ENCODE data around the gene TUSC1. TPM values are rescaled to one million over a fixed set of nuclear protein-coding genes. Genes with fewer than 3 reads are reported as not detected.
A peak's percentile ranks its signal among the peaks of the same experiment; 100 is the strongest.

The TUSC1 gene
- total RNA-seq (2016; rRNA removed; fragmentation: Illumina TruSeq; extraction: Trizol), result not detected in 2 replicates
- total RNA-seq (2016; cell fraction: cytosol; rRNA removed; fragmentation: Illumina TruSeq; extraction: Trizol; ENCODE audit: low read depth), result not detected in 2 replicates
- total RNA-seq (2016; cell fraction: insoluble cytoplasmic fraction; rRNA removed; fragmentation: Illumina TruSeq; extraction: Trizol), result not detected in 2 replicates
- not detected in 2 replicates for total RNA-seq (2016; cell fraction: membrane; rRNA removed; fragmentation: Illumina TruSeq; extraction: Trizol)
- total RNA-seq (2016; cell fraction: nucleus; rRNA removed; fragmentation: Illumina TruSeq; extraction: Trizol), result not detected in 2 replicates
- polyA plus RNA-seq (2011; rRNA removed), result not detected in 2 replicates
- not detected in 2 replicates for polyA plus RNA-seq (2011; cell fraction: cytosol; rRNA removed)
- polyA plus RNA-seq (2011; cell fraction: nucleus; rRNA removed), result not detected in 2 replicates
- polyA plus RNA-seq (2012), result not detected in 2 replicates
- not detected in 2 replicates for polyA plus RNA-seq (2016; cell fraction: cytosol; fragmentation: Illumina TruSeq; extraction: Trizol; ENCODE audit: low read depth)
- polyA plus RNA-seq (2016; cell fraction: insoluble cytoplasmic fraction; fragmentation: Illumina TruSeq; extraction: Trizol; ENCODE audit: low read depth), result not detected in 2 replicates
- polyA plus RNA-seq (2016; cell fraction: membrane; fragmentation: Illumina TruSeq; extraction: Trizol; ENCODE audit: low read depth), result not detected in 2 replicates
- polyA plus RNA-seq (2016; cell fraction: nucleus; fragmentation: Illumina TruSeq; extraction: Trizol; ENCODE audit: insufficient read depth, low read depth), result not detected in 2 replicates
- polyA minus RNA-seq (2011; rRNA and poly(A)+ RNA removed; ENCODE audit: low replicate concordance), result 3.9 TPM in 1 of 2 replicates, not detected in the other
- not detected in 2 replicates for polyA minus RNA-seq (2011; cell fraction: cytosol; rRNA and poly(A)+ RNA removed)
- not detected in 2 replicates for polyA minus RNA-seq (2011; cell fraction: nucleus; rRNA and poly(A)+ RNA removed)
- percentile 18 among the genes with signal in this experiment for Bru-seq, nascent RNA
- not detected for BruChase-seq, experiment 1, labeled RNA remaining after a 6-hour chase
- BruChase-seq, experiment 2, labeled RNA remaining after a 2-hour chase, result not detected
- long read RNA-seq, experiment 1, result 0 reads
- long read RNA-seq, experiment 2, result 0 reads

DNA sequence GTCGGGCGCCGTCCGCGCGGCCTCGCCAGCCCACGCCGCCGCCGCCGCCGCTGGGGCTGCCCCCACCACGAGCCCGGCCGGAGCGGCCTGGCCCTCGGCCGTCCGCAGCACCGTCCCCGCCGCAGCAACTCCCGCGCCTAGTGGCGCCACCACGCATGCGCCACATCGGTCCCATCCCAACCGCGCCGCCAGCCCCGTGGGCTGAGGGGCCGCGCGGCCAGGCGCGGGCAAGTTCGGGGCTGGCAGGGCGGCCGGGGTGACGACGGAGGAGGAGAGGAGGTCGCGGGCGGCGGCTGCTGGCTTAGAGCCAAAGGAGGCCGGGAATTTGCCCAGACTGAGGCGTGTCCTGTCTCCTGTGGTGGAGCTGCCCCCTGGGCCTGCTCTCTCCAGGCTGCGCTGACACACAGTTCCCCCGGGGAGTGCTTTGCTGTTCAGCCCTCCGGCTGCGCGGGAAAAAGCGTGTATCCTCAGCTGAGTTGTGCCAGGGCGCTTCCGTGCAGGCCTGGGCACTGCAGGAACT is at the start of gene TUSC1:
Gene TUSC1 (minus strand): TSS at position 298 of the 520 bp plus-strand sequence. CDS start 132 bp downstream, at position 166.
- Histone ChIP-seq H2AFZ (ENCODE audit: low read length) (no peak within 1 kb of the TSS), H3K27ac (ENCODE audit: extremely low read length, insufficient read depth, low read length) (no peak within 1 kb of the TSS), H3K79me2 (ENCODE audit: insufficient read depth, low read length) (no peaks in the 10 kb centered on the region), H3K4me2 (ENCODE audit: low read depth, low read length) (no peak within 1 kb of the TSS), H3K27me3 (ENCODE audit: control insufficient read depth in 1 of 2, insufficient read depth in 2 of 2, low read length in 2 of 2) (no peaks in the 10 kb centered on the region), H3K36me3 (replicated peaks in 1 of 2; ENCODE audit: control insufficient read depth in 1 of 2, insufficient read depth in 2 of 2, low read length in 2 of 2) (no peaks in the 10 kb centered on the region), H3K4me1 (ENCODE audit: insufficient read depth, low read length) (no peaks in the 10 kb centered on the region), H4K20me1 (ENCODE audit: insufficient read depth, low read length) (no peaks in the 10 kb centered on the region), H3K4me3 (replicated peaks in 1 of 3; ENCODE audit: insufficient read depth in 1 of 3, low read depth in 2 of 3, low read length in 3 of 3) (no peak within 1 kb of the TSS), H3K9ac (ENCODE audit: insufficient read depth, low read depth, low read length) (no peak within 1 kb of the TSS), H3K9me3 (ENCODE audit: low read length) (no peaks in the 10 kb centered on the region; the same call in 1 of the 2 replicates)
- 87% methylated on average over 43 of the region's 57 CpGs for WGBS (ENCODE audit: low lambda C conversion rate)
- in situ Hi-C loops (cut with HindIII; ENCODE audit: extremely low pct_ligation_motif_present, low pct_unique_long_range_greater_than_20kb), result loop anchor here (25.0 kb wide), 1 partner anchor 109 kb away; no protein-coding TSS in a partner anchor
- ChIA-PET POLR2A (no interaction called here), CTCF (ENCODE audit: low intra/inter-chr PET ratio, low total read pairs) (no interaction called here)
- no peak for DNase-seq (ENCODE audit: low spot score)
- TF ChIP-seq ZNF724P (CRISPR knock-in tag; IDR thresholded peaks at IDR 0.05; ENCODE audit: borderline replicate concordance), result no peak
- TF ChIP-seq, protein P1, sequence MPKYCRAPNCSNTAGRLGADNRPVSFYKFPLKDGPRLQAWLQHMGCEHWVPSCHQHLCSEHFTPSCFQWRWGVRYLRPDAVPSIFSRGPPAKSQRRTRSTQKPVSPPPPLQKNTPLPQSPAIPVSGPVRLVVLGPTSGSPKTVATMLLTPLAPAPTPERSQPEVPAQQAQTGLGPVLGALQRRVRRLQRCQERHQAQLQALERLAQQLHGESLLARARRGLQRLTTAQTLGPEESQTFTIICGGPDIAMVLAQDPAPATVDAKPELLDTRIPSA (CRISPR knock-in tag; IDR thresholded peaks at IDR 0.05; ENCODE audit: borderline replicate concordance), result no peak
- FAIRE-seq, result no peak
- no TSS peak for BruUV-seq (replicated peaks)
- intact Hi-C loops (cut with micrococcal nuclease; ENCODE audit: unreplicated experiment), result no loop called here
- no peak for ATAC-seq
